Transverse colon (tissue), 4 donors: ENCODE data around the gene MAGI2.

ENCODE experiments used
- CTCF ChIP-seq, 5 experiments: fragments of 200-600 bp in 3 of 5; fragments of 450-650 bp in 2 of 5; sonication (generic) in 3 of 5; IDR thresholded peaks; 1 replicate in 2 of 5; 2 replicates in 3 of 5; pipeline ENCODE4 v1.5.1; 2016 to 2017; ENCODE audit warnings: antibody characterized with exemption in 5 of 5, inconsistent platforms in 3 of 5, mild to moderate bottlenecking in 2 of 5, moderate library complexity in 1 of 5
- POLR2A ChIP-seq: fragments of 450-650 bp; IDR thresholded peaks from one replicate; pipeline ENCODE4 v1.6.1; 2016; ENCODE audit warnings: antibody characterized with exemption, mild to moderate bottlenecking, moderate library complexity
- POLR2AphosphoS5 ChIP-seq, 3 donors: sonication (generic); formaldehyde crosslinking; IDR thresholded peaks; one replicate each; pipeline ENCODE4 v1.6.1; 2016; ENCODE audit warnings: antibody characterized with exemption in 3 of 3

GRCh38 chr7:78953726-78954363 lies 499.6 kb downstream of the MAGI2 start:
- no peak for TF ChIP-seq CTCF (IDR thresholded peaks at IDR 0.05)
- no peak for TF ChIP-seq POLR2AphosphoS5 (IDR thresholded peaks at IDR 0.05)
- TF ChIP-seq POLR2A = no peak
